ENCODE results near the gene A1CF. TPM values are rescaled to one million over a fixed set of nuclear protein-coding genes. Genes with fewer than 3 reads are reported as not detected.

A1CF gene
- total and polyA plus RNA-seq, 10 of the 15 experiments (the other 5 are each of a cell fraction or from before 2014, with no cell fraction given) = 0.10 TPM; not detected in 9

- no TSS peak for BruUV-seq (replicated peaks)
- ATAC-seq (no peak), FAIRE-seq (no peak), DNase-seq (ENCODE audit: low read depth, low spot score) (no peak)
- ChIA-PET RAD21 (ENCODE audit: unreplicated experiment) (no interaction called here), POLR2A (no interaction called here), SMC1A (ENCODE audit: uncharacterized antibody, unreplicated experiment) (no interaction called here), CTCF (no interaction called here)
- Histone ChIP-seq H3K9me3 (replicated peaks; ENCODE audit: control insufficient read depth, insufficient read depth, low read length) (no peaks in the 10 kb centered on the region), H4K20me1 (ENCODE audit: control insufficient read depth, insufficient read depth) (no peaks in the 10 kb centered on the region), H3K4me1 (ENCODE audit: control insufficient read depth, insufficient read depth, low read length) (no peaks in the 10 kb centered on the region), H3K4me2 (ENCODE audit: control insufficient read depth, insufficient read depth) (no peak overlapping the region), H2AFZ (ENCODE audit: control insufficient read depth, low read depth, low read length) (no peak overlapping the region), H3K4me3 (no peak overlapping the region), H3K27ac (ENCODE audit: control insufficient read depth, insufficient read depth) (no peak overlapping the region), H3K9ac (ENCODE audit: control insufficient read depth, insufficient read depth, low read length) (no peak overlapping the region), H3K27me3 (replicated peaks in 1 of 2; ENCODE audit: control insufficient read depth in 2 of 2, insufficient read depth in 2 of 2, low read length in 1 of 2) (no peaks in the 10 kb centered on the region; a peak in 1 of 4 replicates), H3K36me3 (ENCODE audit: control insufficient read depth in 2 of 2, insufficient read depth in 2 of 2, low read length in 1 of 2) (no peaks in the 10 kb centered on the region), H3K79me2 (ENCODE audit: control insufficient read depth, insufficient read depth, low read length) (no peaks in the 10 kb centered on the region)
- WGBS (ENCODE audit: insufficient coverage, insufficient replicate concordance, low lambda C conversion rate, missing lambda C conversion rate) = 47% methylated on average over 1 of the region's 1 CpG
- TF ChIP-seq POLR2AphosphoS2 (IDR thresholded peaks at IDR 0.05; ENCODE audit: low read depth, low read length) = no peak
- no peak for TF ChIP-seq USF2 (IDR thresholded peaks at IDR 0.05; ENCODE audit: borderline replicate concordance, low read depth, low read length)
- no peak for TF ChIP-seq NFYB (IDR thresholded peaks at IDR 0.05; ENCODE audit: insufficient read depth, low read depth, low read length)
- TF ChIP-seq GABPA (IDR thresholded peaks at IDR 0.05; ENCODE audit: low read depth) = no peak
- TF ChIP-seq NFIC (IDR thresholded peaks at IDR 0.05; ENCODE audit: low read depth, low read length) = no peak
- TF ChIP-seq ZBTB33 (IDR thresholded peaks at IDR 0.05) = no peak
- no peak for TF ChIP-seq MEF2A (IDR thresholded peaks at IDR 0.05; ENCODE audit: insufficient read depth, low read depth, low read length)
- TF ChIP-seq SIN3A (IDR thresholded peaks at IDR 0.05; ENCODE audit: low read depth, low read length) = no peak
- TF ChIP-seq ATF7 (IDR thresholded peaks at IDR 0.05; ENCODE audit: low read depth) = no peak
- TF ChIP-seq MAX (IDR thresholded peaks at IDR 0.05; ENCODE audit: low read depth, low read length) = no peak
- no peak for TF ChIP-seq SUPT20H (IDR thresholded peaks at IDR 0.05; ENCODE audit: borderline replicate concordance, control insufficient read depth, low read depth, low read length)
- TF ChIP-seq ZNF592 (IDR thresholded peaks at IDR 0.05) = no peak
- TF ChIP-seq LARP7 (IDR thresholded peaks at IDR 0.05) = no peak
- TF ChIP-seq CTCF (IDR thresholded peaks at IDR 0.05 in 2 of 3, conservative IDR thresholded peaks at IDR 0.05 in 1 of 3; ENCODE audit: control insufficient read depth in 2 of 3, extremely low read depth in 1 of 3, insufficient read depth in 1 of 3, low read depth in 3 of 3, low read length in 3 of 3) = no peak
- no peak for TF ChIP-seq CHD1 (IDR thresholded peaks at IDR 0.05; ENCODE audit: low read depth, low read length)
- TF ChIP-seq PAX5 (IDR thresholded peaks at IDR 0.05; ENCODE audit: borderline replicate concordance, low read depth, low read length) = no peak
- in situ Hi-C loops (cut with MboI) = no loop called here
- intact Hi-C loops (cut with micrococcal nuclease; ENCODE audit: unreplicated experiment) = no loop called here
These were observed 88.7 kb downstream of the A1CF start for GRCh38 chr10:50796693-50797092.

Data from GM12878 (cell line).